Keratinocyte (primary cell): ENCODE measurements around the gene PSG3. TPM values are rescaled to one million over a fixed set of nuclear protein-coding genes. Genes with fewer than 3 reads are reported as not detected.

ENCODE experiments used
- DNase-seq: peaks from one replicate; pipeline ENCODE4 v3.0.0-alpha.2; 2011; ENCODE audit warnings: low read depth, missing footprints, low spot score
- FAIRE-seq: peaks from 2 replicates; lab custom pipeline; 2011; peaks lifted over from hg19 to GRCh38; lab: Jason Lieb, UNC
- H2AFZ ChIP-seq: 2 replicates; pipeline ENCODE4 v1.6.0; 2012; ENCODE audit warnings: low read length, control low read depth, inconsistent platforms; ENCODE audit not compliant: control insufficient read depth
- H3K27ac ChIP-seq: 2 replicates; pipeline ENCODE4 v1.5.1; 2011; ENCODE audit warnings: low read length; ENCODE audit not compliant: control insufficient read depth, insufficient read depth
- H3K27me3 ChIP-seq: 3 replicates; pipeline ENCODE4 v1.6.0; 2011; ENCODE audit warnings: low read length; ENCODE audit not compliant: control insufficient read depth, insufficient read depth; ENCODE audit errors: extremely low read depth
- H3K36me3 ChIP-seq, 2 experiments: 2 replicates in 1 of 2; 3 replicates in 1 of 2; pipeline ENCODE4 v1.5.1; 2011; ENCODE audit warnings: low read length in 2 of 2, mild to moderate bottlenecking in 1 of 2; ENCODE audit not compliant: control insufficient read depth in 2 of 2, insufficient read depth in 2 of 2; ENCODE audit errors: extremely low read depth in 1 of 2
- H3K4me1 ChIP-seq: 3 replicates; pipeline ENCODE4 v1.5.1; 2011; ENCODE audit warnings: low read length; ENCODE audit not compliant: control insufficient read depth, insufficient read depth; ENCODE audit errors: extremely low read depth
- H3K4me2 ChIP-seq: 3 replicates; pipeline ENCODE4 v1.6.0; 2011; ENCODE audit warnings: low read depth, low read length; ENCODE audit not compliant: control insufficient read depth, insufficient read depth; ENCODE audit errors: extremely low read depth
- H3K4me3 ChIP-seq, 3 experiments: fragments of 200-600 bp in 1 of 3; sonication (generic) in 1 of 3; 2 replicates in 2 of 3; 3 replicates in 1 of 3; pipeline ENCODE4 v1.5.1; 2011 to 2016; ENCODE audit warnings: low read length in 3 of 3, mild to moderate bottlenecking in 3 of 3, control low read depth in 2 of 3, inconsistent platforms in 1 of 3, low read depth in 1 of 3, mixed read lengths in 1 of 3, mixed run types in 1 of 3, moderate library complexity in 1 of 3; ENCODE audit not compliant: control insufficient read depth in 2 of 3, insufficient read depth in 2 of 3; ENCODE audit errors: extremely low read depth in 1 of 3
- H3K79me2 ChIP-seq: 2 replicates; pipeline ENCODE4 v1.6.0; 2012; ENCODE audit warnings: low read length; ENCODE audit not compliant: control insufficient read depth, insufficient read depth
- H3K9ac ChIP-seq: 3 replicates; pipeline ENCODE4 v1.6.0; 2011; ENCODE audit warnings: low read length; ENCODE audit not compliant: control insufficient read depth, insufficient read depth; ENCODE audit errors: extremely low read depth
- H3K9me1 ChIP-seq: 3 replicates; pipeline ENCODE4 v1.6.0; 2011; ENCODE audit warnings: low read length; ENCODE audit not compliant: control insufficient read depth, insufficient read depth; ENCODE audit errors: extremely low read depth
- H3K9me3 ChIP-seq: 2 replicates; pipeline ENCODE4 v1.5.1; 2012; ENCODE audit warnings: low read depth, low read length; ENCODE audit not compliant: control insufficient read depth
- H4K20me1 ChIP-seq: 3 replicates; pipeline ENCODE4 v1.6.0; 2011; ENCODE audit warnings: low read length; ENCODE audit not compliant: control insufficient read depth, insufficient read depth; ENCODE audit errors: extremely low read depth
- CTCF ChIP-seq, 3 experiments: IDR thresholded peaks in 1 of 3; conservative IDR thresholded peaks in 1 of 3; optimal IDR thresholded peaks in 1 of 3; 2 replicates in 2 of 3; 3 replicates in 1 of 3; pipeline versions ENCODE3 to v1.5.1; 2011; ENCODE audit warnings: low read length in 3 of 3, mild to moderate bottlenecking in 3 of 3, moderate library complexity in 2 of 3, control low read depth in 1 of 3, inconsistent platforms in 1 of 3; ENCODE audit not compliant: insufficient read depth in 2 of 3; ENCODE audit errors: extremely low read depth in 1 of 3
- EZH2 ChIP-seq: IDR thresholded peaks from one replicate; pipeline ENCODE4 v1.6.1; 2012; ENCODE audit warnings: inconsistent platforms, mild to moderate bottlenecking, low read length, moderate library complexity
- dilution Hi-C: fragments of 300-500 bp; cut with MboI; formaldehyde crosslinking; loops from one replicate; pipeline ENCODE4 v1.7.0; 2020; ENCODE audit warnings: low sequenced_read_pairs; ENCODE audit not compliant: extremely low pct_ligation_motif_present
- polyA plus RNA-seq, 5 experiments: library from polyadenylated mRNA; depleted of rRNA in 3 of 5; stranded (reverse) in 3 of 5; stranded (forward) in 1 of 5; unstranded in 1 of 5; fragments of >200 nt; gene quantifications; 1 replicate in 1 of 5; 2 replicates in 3 of 5; 3 replicates in 1 of 5; pipeline versions ENCODE4 v1.2.1 to v1.2.3, GENCODE V29; 2011 to 2012; ENCODE audit warnings: missing spikeins in 2 of 5, low read depth in 1 of 5, low replicate concordance in 1 of 5

Gene PSG3
- polyA plus RNA-seq, 1 donor (not counting 4 experiments of a cell fraction or from before 2014, with no cell fraction given): not detected

- Histone ChIP-seq H3K4me3 (no peak overlapping the region), H3K9me3 (no peaks in the 10 kb centered on the region), H3K4me2 (no peak overlapping the region), H3K4me1 (no peaks in the 10 kb centered on the region), H3K9me1 (no peaks in the 10 kb centered on the region), H3K9ac (no peak overlapping the region), H3K27me3 (peaks cover 22% of the 10 kb centered on the region), H3K27ac (no peak overlapping the region), H4K20me1 (no peaks in the 10 kb centered on the region), H3K36me3 (no peaks in the 10 kb centered on the region), H3K79me2 (no peaks in the 10 kb centered on the region), H2AFZ (no peak overlapping the region)
- no peak for DNase-seq
- TF ChIP-seq EZH2 (no peak), CTCF (optimal IDR thresholded peaks at IDR 0.05 in 1 of 3, IDR thresholded peaks at IDR 0.05 in 1 of 3, conservative IDR thresholded peaks at IDR 0.05 in 1 of 3; ENCODE audit: extremely low read depth in 1 of 3, insufficient read depth in 2 of 3, low read length in 3 of 3) (no peak)
- dilution Hi-C loops: no loop called here
- no peak for FAIRE-seq
These were observed 44.3 kb downstream of the PSG3 start for GRCh38 chr19:42695811-42696503.

- H4K20me1 ChIP-seq: no peaks in the 10 kb centered on the region
- no peak overlapping the region for H2AFZ ChIP-seq
- no peaks in the 10 kb centered on the region for H3K79me2 ChIP-seq
- dilution Hi-C loops: no loop called here
- no peak for TF ChIP-seq EZH2
- peak; percentile 88 to 90 (median 90) for TF ChIP-seq CTCF (optimal IDR thresholded peaks at IDR 0.05 in 1 of 3, IDR thresholded peaks at IDR 0.05 in 1 of 3, conservative IDR thresholded peaks at IDR 0.05 in 1 of 3; ENCODE audit: extremely low read depth in 1 of 3, insufficient read depth in 2 of 3, low read length in 3 of 3)
- H3K27me3 ChIP-seq: peaks cover 15% of the 10 kb centered on the region
- no peaks in the 10 kb centered on the region for H3K9me3 ChIP-seq
- H3K4me3 ChIP-seq: no peak overlapping the region
- H3K27ac ChIP-seq: no peak overlapping the region
- FAIRE-seq (peak; percentile 73), DNase-seq (no peak)
- no peaks in the 10 kb centered on the region for H3K4me1 ChIP-seq
- H3K4me2 ChIP-seq: no peak overlapping the region
- no peaks in the 10 kb centered on the region for H3K9me1 ChIP-seq
- no peak overlapping the region for H3K9ac ChIP-seq
- no peaks in the 10 kb centered on the region for H3K36me3 ChIP-seq
These were observed 46.4 kb downstream of the PSG3 start for GRCh38 chr19:42693760-42694350.
